Measurements from ENCODE around the gene IQGAP2.

The IQGAP2 gene

DNA sequence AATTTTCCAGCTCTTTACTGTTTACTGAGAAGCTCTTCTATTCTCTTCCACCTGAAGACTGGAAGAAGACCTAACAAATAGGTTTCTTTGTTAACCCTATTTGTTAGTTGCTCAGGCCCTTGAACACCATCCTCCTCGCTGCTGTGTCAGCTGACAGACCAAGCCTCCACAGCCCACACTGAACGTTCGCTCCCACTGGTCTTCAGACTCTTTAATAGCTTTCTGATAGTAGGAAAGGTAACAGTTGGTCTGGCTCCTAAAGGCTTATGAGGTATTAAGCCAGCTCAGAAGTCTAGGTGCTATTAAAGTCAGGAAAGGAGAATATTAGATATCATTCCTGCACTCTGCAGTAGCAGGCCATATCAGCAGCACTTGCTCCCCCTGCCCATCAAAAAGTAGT lies 289.6 kb downstream of the IQGAP2 start:
- no peak for DNase-seq

DNA sequence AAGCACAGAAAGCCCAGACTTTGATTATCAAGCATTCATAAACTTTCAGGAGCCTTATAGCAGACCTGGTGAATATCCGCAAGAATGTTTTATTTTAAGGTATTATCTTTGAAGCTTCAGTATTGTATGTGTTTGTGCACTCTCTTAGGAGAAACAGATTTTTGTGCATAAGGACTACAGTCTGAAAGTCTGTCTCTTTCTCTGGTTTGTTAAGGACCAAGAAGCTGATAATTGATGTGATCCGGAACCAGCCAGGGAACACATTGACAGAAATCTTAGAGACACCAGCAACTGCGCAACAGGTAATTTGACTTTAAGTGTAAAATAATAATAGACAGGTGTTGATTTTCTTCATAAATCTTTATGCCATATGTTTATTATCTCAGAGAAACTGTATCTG lies 290.1 kb downstream of the IQGAP2 start:
- DNase-seq = no peak

DNA sequence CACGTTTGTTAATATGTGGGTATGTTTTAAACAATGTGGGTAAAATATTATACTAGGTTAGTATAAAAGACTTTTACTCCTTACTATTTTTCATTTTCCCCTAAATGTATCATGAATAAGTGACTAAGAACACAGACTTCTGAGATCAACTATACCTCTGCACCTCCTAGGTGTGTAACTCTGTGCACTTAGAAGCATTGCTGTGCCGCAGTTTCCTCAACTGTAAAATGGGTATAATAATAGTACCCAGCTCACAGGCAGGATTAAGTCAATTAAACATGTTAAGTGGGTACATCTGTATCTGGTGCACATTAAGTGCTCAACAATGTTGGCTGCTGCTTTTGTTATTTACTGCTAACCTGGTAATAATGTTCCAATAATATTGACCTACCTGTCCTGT lies 291.2 kb downstream of the IQGAP2 start:
- no peak for DNase-seq

DNA sequence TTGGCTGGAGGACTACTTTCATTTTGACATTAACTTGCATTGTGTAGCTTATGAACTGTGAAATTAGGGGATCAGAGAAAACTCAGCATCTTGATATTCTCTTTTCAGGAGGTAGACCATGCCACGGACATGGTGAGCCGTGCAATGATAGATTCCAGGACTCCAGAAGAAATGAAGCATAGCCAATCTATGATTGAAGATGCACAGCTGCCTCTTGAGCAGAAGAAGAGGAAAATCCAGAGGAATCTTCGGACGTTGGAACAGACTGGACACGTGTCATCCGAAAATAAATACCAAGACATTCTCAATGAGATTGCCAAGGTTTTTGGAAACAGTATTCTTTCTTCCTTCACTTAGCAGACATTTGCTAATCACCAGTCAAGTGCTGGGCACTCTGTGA lies 292.3 kb downstream of the IQGAP2 start:
- no peak for DNase-seq

DNA sequence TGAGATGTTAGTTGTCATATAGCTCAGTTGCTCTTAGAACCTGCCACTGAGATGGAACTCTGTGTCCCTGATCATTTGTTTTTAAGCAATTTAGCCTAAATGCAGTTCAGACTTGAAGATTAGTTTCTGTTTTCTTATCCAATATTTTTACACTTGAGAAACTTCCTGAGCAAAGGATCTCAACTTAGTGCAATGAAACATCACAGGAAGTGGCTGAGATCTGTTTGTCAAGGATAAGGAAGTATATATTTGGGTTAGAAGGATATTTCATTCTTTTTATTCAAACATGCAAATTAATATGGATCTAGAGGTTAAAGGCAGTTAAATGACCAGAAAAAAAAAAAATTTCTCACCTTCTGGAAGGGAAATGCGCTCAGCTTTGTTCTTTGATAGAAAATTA lies 293.2 kb downstream of the IQGAP2 start:
- no peak for DNase-seq

DNA sequence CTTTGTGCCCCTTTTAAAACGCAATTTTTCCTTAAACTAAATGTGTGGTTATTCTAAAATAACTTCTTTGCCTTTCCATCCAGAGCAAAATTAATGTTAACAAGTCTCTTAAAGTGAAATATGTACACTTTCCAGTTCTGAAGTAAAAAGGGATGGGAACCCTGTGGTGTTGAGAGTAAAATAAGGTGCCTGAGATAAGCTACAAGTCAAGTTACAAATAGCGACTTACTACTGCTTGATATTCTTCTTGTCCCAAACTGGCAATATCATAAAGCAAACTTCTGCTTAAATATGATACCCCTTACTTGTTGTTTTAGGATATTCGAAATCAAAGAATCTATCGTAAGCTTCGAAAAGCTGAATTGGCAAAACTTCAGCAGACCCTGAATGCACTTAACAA lies 294.6 kb downstream of the IQGAP2 start:
- DNase-seq = no peak

DNA sequence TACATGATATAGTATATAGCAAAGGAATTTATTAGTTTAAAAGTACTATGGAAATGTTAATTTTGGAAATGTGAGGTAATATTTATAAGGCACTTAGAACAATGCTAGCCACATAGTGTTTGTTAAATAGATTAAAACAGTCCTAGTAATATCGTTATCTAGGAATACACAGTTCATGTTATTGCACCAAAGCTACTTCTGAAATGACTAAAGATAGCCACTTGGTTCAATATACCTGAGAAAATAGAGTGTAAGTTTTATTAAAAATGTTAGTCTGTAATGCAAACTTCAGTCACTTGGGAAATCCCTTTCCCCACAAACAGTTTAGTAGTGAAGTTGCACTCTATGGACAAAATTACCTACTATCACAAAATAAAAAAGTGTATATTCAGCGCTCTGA lies 297.5 kb downstream of the IQGAP2 start:
- no peak for DNase-seq

DNA sequence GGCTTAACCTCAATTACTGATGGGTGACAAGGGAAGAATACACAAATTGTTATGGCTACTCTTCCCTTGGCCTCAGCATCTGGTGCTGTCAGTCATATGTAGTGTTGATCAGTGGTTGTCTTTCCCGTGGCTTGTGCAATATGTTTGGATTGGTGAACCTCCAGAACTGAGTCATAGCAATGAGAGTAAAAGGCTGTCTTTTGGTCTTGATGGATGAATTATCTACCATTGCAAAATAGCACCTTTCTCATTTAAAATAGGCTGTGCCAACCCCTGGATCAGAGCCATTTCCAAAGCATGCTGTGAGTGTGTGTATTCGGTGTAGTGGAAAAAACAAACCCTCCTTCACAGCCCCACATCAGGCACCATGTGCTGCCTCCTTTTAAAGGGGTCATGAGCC lies 298.2 kb downstream of the IQGAP2 start:
- DNase-seq = no peak

DNA sequence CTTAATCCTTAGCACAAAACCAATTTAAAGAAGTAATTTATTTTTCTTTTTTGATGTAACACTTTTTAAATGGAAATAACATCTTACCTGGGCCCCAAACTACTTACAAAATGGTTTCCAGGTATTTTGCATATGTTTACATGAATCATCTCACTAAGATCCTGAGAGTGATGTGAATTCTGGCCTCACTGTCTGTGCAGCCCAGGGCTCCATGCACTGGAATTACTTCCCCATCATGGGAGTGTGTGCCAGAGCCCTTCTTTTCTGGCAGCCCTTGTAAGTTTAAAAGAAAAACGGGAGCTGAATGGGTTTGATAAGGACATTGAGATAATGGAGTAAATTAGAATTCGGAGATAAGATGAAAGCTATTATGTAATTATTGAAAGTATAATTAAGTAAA lies 300.6 kb downstream of the IQGAP2 start:
- no peak for DNase-seq

DNA sequence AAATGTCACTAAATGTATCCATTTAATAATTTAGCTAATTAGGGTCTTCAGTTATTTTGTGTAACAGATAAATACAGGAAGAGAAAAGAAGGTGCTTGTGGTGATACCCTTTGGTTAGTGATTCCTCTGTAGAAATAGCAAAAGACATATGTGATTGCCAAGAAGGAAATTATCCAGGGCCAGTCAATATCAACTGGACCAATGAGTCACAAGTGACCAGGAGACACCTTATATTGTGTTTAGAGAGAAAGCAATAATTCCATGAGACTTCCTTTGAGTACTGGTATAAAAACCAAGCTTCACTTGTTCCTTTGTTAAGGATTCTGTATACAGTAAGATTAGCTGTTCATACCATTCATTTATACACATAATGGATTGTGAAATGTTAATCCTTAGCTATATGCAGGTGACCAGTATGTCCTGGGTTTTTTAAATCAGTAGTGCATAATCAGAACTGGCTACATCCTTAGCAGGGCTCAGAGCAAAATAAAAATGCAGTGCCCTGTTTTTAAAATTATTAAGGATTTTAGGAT lies 301.1 kb downstream of the IQGAP2 start:
- DNase-seq = no peak

DNA sequence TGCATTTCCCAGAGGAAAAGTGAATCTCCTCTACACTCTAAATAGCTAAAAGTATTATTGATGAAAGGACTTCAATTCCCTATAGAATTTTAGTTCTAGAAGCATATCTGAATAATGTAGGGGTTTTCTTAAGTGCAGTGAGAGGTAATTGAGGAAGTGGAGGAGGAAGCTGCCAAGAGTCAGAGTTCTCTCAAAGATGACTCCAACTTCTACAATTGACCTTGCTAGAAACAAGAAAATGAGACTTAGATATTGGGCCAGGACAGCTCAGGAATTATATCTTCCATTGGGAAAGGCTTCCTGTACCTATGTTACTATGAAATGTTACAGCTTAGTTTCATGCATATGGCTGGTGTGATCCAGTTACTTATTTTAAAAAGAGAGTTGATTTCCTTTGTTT lies 302.5 kb downstream of the IQGAP2 start:
- no peak for DNase-seq

DNA sequence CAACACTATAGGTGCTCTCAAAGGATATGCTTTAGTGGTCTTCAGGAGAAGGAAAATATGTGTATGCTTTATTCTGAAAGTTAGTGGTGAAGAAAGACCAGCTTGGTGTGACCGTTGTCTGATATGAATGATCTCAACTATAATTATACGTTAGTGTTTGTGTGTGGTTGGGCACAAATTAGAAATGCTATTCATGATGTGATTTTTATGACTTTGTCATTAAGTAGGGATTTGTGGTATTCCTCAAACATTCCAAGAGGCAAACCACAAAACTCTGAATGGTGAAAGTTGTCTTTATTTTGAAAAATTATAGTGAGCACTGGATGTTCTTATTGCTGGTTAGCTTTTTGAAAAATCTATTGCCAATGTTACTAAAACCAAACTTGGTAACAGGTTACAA lies 306.7 kb downstream of the IQGAP2 start:
- DNase-seq = no peak

DNA sequence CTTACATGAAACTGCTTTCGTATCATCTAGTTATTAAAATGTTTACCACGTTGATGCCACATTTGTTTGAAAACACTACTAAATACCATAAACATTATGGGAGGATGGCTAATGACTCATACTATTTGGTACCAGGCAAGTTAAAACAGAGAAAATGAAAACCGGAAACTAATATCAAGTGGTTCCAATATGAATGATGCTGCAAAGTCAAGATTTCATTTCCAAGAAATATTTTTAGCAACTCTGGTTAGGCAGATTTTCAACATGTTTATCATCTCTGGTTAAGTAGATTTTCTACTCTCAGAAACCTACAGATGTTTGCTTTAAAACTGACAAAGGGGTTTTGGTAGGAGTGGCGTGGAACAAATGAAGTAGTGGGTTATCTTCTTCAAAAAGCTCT lies 307.9 kb downstream of the IQGAP2 start:
- DNase-seq = no peak

DNA sequence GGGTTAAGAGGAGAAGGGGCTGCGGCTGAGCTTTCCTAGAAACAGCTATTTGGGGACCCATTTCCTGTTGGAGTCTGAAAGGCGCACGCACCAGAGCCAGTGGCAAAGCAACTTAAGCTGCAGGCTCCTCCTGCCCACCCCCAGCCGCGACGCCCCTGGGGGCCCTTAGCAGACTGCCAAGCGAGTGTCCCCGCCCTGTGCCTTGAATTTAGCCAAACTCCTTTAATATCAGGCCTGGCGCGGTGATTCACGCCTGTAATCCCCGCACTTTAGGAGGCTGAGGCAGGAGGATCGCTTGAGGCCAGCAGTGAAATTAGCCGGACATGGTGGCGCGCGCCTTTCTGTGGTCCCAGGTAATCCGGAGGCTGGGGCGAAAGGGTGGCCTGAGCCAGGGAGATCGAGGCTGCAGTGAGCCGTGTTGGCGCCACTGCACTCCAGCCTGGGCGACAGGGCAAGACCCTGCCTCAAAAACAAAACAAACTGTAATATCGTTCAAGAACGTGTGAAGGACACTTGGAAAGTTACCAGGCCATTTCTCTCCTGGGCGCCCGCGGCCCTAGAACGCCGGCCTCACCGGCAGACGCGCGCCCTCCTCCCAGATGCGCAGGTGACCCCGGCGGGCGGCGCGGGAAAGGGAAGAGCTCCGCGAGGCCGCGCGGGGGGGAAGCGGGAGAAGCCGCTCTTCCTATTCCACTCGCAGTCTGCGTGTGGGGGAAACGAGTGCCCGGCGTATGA lies 311.8 kb downstream of the IQGAP2 start:
- DNase-seq = peak; percentile 36

DNA sequence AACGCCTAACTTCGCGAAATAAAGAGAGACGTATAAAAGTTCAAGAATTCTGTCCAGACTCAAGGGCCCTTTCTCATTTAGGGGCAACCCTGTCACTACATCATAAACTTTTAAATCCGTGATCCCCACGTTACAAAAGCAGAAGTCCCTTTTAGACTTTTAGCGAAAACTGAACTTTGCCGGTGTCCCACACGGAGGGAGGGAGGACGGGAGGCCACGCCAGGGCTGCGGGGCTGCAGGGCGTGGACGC lies 312.3 kb downstream of the IQGAP2 start:
- no peak for DNase-seq

DNA sequence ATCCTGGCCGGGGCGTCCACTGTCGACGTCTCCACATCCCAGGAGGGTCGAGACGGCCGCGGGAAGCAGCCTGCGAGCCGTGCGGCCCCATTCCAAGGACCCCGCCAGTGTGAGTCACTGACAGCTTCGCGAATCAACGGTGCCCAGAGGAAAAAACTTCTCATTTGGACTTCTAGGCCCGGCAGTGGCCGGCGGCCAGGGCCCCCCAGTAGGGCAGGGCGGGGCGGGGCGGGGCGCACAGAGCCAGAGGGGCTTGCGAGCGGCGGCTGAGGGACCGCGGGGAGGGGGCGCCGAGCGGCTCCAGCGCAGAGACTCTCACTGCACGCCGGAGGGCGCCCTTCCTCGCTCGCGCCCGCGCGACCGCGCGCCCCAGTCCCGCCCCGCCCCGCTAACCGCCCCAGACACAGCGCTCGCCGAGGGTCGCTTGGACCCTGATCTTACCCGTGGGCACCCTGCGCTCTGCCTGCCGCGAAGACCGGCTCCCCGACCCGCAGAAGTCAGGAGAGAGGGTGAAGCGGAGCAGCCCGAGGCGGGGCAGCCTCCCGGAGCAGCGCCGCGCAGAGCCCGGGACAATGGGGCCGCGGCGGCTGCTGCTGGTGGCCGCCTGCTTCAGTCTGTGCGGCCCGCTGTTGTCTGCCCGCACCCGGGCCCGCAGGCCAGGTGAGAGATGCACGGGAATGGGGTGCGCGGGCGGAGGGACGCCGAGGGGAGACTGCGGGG lies 312.8 kb downstream of the IQGAP2 start, which contains the start of gene F2R:
TSS of gene F2R (plus strand) at position 391 of the 720 bp plus-strand sequence. CDS start at position 573, 182 bp downstream.
- DNase-seq = peak; percentile 65

DNA sequence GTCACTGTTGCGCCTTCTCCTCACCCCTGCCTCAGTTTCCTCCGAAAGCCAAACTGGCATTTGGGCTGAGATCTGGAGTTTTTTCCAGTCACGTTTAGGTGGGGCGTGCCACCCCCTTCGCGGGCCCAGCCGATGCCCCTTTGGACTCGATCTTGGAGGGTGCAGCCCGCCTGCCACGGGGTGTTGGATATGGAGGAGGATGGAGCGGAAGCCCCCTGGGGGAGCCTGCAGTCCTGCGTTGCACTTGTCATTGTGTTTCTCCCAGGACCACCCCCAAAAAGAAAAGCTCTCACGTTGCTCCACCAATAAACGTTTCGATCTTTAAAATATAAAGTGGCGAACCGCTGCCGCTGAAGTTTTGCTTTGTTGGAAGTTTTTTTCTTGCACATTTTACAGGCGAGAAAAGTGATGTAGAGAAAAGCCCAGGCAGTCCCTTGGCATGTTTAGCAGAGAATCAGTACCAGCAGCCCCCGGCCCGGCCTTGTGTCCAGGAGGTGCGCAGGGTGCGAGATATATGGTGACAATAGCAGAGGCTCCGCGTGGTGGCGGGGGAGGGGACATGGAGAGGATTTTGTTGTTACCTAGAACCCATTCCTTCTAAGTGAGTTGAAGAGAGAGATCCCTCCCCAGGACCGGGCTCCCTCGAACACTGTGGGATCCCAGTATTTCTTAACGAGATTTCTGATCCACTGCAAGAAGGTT lies 313.5 kb downstream of the IQGAP2 start:
- DNase-seq = peak; percentile 36

DNA sequence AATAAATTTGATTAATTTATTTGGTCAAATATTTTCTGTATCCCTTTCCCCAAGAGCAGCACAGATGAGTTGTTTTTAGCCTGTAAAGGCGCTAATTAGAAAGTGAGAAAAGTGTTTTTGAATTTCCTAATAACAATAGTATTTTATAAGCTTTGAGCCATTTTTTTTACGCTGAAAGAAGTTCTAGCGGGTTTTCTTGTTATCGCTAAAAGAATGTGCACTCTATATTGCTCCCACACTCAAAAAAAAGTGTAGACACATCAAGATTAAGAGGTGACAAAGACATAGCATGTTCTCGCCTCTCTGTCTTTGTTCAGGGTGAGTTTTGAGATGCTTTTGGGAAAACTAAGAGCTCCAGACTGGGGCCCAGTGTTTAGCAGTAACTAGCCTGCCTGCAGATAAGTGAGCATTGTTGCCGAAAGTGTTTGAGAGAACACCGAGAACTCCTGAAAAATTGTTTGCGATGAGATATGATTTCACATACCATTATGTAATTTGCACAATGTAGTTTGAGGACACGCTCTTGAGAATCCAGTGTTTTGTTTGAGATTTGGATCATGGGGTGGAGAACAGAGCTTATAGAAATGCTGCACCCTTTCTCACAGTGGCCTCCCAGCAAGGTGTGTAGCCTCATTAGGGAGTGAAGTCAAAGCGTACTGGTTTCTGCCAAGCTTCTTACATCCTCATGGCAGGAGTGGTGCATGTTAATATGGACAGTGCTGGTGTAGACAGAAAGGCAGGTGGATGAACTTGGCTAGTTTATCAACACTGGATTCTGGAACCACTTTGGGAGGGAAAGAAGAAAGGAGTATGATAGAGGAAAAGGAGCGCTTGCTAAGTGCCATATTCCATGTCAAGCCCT lies 314.4 kb downstream of the IQGAP2 start:
- no peak for DNase-seq

DNA sequence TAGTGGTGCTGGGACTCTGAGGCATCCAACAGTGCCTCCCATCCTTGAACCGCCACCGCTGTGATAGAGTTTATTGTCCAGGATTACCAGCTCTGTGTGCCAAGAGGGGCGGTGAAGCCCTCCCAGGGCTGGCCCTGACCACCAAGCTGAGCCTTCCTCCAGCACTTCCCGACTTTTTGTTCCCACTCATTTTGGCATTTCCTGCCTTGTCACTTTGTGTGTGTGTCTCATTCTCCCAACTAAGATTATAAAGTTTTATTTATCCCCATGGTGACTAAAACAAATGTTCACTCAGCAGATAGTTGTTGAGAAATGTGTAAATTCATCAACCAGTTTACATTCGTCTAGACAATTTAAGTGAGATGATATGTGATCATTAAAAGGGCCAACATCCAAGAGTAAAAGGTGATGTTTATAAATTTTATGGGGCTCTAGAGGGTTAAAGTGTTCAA lies 315.3 kb downstream of the IQGAP2 start:
- DNase-seq = no peak

DNA sequence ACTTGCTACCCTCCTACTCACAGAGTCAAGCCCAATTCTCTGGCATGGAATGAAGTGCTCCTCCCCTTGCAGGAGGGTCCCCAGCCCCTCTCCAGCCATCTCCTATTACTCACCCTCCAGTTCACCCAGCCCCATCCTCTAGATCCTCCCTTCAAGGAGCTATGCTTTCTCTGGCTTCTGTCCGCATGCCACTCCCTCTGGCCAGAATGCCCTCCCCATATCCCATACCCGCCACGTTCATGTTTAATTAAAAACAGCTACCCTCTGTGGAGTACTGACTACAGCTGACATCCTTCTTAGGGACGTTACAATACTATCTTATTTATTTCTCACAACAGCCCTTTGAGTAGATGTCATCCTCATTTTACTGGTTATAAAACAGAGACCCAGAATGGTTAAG lies 315.8 kb downstream of the IQGAP2 start:
- DNase-seq = no peak

DNA sequence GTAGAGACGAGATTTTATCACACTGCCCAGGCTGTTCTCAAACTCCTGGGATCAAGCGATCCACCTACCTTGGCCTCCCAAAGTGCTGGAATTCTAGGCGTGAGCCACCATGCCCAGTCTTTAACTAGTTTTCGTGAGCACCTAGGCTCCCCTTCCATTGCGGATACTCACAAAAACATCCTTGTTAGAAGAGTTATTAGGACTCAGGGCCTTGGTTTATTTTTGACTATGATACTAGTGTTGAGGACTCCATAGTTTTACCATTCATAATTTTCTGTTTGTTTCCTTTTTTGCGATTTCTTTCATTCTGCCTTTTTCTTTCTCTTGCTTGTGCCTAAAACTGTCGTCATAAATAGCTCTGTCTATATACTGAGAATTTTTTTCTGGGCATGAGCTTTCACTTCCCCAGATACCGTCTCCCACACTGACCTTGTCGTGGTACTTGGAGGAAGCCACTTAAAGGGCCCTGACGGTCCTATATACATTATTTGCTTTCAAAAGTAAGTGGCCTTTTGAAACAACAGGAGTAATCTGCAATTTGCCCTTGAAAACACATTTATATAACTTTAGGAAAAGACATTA lies 318.0 kb downstream of the IQGAP2 start:
- no peak for DNase-seq

DNA sequence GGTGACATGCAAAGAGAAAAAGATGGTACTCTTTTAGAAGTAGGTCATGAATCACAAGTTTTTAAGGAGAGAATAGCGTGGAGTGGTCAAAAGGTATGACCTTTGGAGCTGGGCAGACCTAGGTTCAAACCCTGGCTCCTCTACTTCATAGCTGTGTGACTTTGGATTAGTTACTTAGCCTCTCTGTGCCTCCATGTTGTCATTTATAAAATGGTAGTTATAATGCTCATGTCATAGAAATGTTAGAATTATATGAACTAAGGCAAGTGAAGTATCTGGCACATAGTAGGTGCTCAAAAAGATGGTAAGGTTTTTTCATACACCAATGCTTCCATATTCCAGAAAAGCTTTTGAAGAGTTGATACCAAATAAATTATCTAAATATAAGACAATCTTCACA lies 320.2 kb downstream of the IQGAP2 start:
- no peak for DNase-seq

DNA sequence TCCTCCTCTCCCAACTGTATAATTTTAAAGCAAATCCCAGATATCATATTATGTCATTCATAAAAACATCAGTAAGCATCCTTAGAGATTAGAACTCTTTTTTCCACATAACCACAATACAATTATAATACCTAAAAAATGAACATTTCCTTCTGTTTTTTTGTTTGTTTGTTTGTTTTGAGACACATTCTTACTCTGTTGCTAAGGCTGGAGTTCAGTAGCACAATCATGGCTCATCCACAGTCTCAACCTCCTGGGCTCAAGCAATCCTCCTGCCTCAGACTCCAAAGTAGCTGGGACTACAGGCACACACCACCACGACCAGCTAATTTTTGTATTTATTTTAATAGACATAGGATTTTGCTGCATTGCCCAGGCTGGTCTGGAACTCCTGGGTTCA lies 320.8 kb downstream of the IQGAP2 start:
- DNase-seq = no peak

Data from stimulated activated CD8-positive, alpha-beta memory T cell treated with anti-CD3 and anti-CD28 coated beads, Interleukin-4, amount 100 ng/mL, for 48 hours (primary cell).